Activated CD8-positive, alpha-beta T cell treated with anti-CD3 and anti-CD28 coated beads for 36 hours (primary cell): Measurements from ENCODE around the gene C1QTNF6. TPM values are rescaled to one million over a fixed set of nuclear protein-coding genes. Genes with fewer than 3 reads are reported as not detected.

Source experiments
- ATAC-seq: fragments of 200-7000 bp; cut with Tn5 transposase; one replicate; pipeline ENCODE4 v1.10.0; 2021; ENCODE audit warnings: mild to moderate bottlenecking, moderate library complexity
- CTCF ChIA-PET: fragments of 350-600 bp; sonication (Branson Sonifier 250); formaldehyde crosslinking; loops from one replicate; lab custom pipeline; 2021; ENCODE audit warnings: antibody characterized with exemption; lab: Charles Lee
- POLR2A ChIA-PET: fragments of 350-600 bp; sonication (Branson Sonifier 250); formaldehyde crosslinking; loops from one replicate; lab custom pipeline; 2021; ENCODE audit warnings: antibody characterized with exemption; lab: Charles Lee
- DNase-seq: peaks from one replicate; pipeline ENCODE4 v3.0.0-alpha.2; 2020
- H3K27ac Mint-ChIP-seq: one replicate; pipeline ENCODE4 v1.8.0; 2021; ENCODE audit warnings: mild to moderate bottlenecking, mixed read lengths
- H3K27me3 Mint-ChIP-seq: one replicate; pipeline ENCODE4 v1.8.0; 2021; ENCODE audit warnings: mixed read lengths
- H3K36me3 Mint-ChIP-seq: one replicate; pipeline ENCODE4 v1.8.0; 2021; ENCODE audit warnings: low read depth, mixed read lengths
- H3K4me1 Mint-ChIP-seq: one replicate; pipeline ENCODE4 v1.8.0; 2021; ENCODE audit warnings: low read depth, mixed read lengths
- H3K4me3 Mint-ChIP-seq: one replicate; pipeline ENCODE4 v1.8.0; 2021; ENCODE audit warnings: mild to moderate bottlenecking, moderate library complexity, mixed read lengths
- H3K9me3 Mint-ChIP-seq: one replicate; pipeline ENCODE4 v1.8.0; 2021; ENCODE audit warnings: mixed read lengths
- intact Hi-C: fragments of 100-400 bp; cut with micrococcal nuclease; formaldehyde crosslinking; loops from one replicate; pipeline ENCODE4 v1.10.0; 2022
- total RNA-seq, 2 experiments: library from RNA; stranded (reverse); gene quantifications; one replicate each; pipeline ENCODE4 v1.2.3, GENCODE V29; 2021
- TF ChIP-seq, protein P1 (sequence below): fragments of 200-600 bp; IDR thresholded peaks from one replicate; pipeline ENCODE4 v1.8.0; 2022; ENCODE audit warnings: antibody characterized with exemption, mild to moderate bottlenecking

C1QTNF6 gene
- total RNA-seq, 2 experiments from 2014 or later: 6.4 TPM

DNA sequence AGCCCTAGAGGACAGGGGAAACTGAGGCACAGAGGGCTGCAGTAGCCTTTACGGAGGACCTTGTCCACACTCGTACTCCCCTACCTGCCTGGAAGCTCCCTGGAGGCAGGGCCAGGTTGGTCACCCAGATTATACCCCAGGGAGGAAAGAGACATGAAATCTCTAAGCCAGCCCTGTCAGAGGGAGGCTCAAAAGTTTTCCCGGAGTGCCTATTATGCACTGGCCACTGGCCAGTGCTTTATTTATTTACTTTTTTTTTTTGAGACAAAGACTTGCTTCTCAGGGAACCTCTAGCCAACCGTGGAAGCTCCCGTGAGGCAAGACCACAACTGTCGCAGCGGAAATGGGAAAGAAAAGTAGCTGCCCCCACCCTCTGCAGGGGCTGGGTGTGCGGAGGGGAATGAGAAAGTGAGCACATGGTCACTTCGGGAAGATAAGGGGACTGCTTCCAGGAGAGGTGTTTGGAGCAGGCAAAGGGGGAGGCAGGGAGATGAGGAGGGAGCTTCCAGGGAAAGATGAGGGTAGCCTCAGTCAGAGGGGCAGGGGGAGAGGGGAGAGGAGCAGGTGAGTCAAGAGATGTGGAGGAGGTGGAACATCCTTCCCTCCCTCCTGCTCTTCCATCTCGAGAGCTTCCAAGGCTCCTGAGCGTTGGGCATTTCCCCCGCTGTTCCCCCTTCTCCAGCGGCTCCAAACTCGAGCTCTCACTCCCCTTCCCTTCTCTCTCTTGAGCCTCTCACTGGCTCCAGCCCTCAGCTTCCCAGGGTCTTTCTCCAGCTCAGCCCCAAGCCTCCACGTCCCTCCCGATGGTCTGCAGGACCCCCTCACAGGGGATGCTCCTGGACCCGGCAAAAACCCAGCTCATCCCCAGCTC lies 42.6 kb downstream of the C1QTNF6 start:
- Mint-ChIP-seq H3K9me3 (no peaks in the 10 kb centered on the region), H3K27ac (peak overlapping the region; percentile 93), H3K4me1 (peaks cover 69% of the 10 kb centered on the region), H3K36me3 (peaks cover 87% of the 10 kb centered on the region), H3K27me3 (no peaks in the 10 kb centered on the region), H3K4me3 (peak overlapping the region; percentile 87)
- CTCF ChIA-PET: interaction anchor here (0.9 to 2.4 kb wide), 9 partner anchors 11 to 115 kb away, joined by 3 to 8 read pairs (median 3); no protein-coding TSS in a partner anchor
- TF ChIP-seq, protein P1, sequence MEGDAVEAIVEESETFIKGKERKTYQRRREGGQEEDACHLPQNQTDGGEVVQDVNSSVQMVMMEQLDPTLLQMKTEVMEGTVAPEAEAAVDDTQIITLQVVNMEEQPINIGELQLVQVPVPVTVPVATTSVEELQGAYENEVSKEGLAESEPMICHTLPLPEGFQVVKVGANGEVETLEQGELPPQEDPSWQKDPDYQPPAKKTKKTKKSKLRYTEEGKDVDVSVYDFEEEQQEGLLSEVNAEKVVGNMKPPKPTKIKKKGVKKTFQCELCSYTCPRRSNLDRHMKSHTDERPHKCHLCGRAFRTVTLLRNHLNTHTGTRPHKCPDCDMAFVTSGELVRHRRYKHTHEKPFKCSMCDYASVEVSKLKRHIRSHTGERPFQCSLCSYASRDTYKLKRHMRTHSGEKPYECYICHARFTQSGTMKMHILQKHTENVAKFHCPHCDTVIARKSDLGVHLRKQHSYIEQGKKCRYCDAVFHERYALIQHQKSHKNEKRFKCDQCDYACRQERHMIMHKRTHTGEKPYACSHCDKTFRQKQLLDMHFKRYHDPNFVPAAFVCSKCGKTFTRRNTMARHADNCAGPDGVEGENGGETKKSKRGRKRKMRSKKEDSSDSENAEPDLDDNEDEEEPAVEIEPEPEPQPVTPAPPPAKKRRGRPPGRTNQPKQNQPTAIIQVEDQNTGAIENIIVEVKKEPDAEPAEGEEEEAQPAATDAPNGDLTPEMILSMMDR: no peak
- DNase-seq (no peak), ATAC-seq (no peak)
- POLR2A ChIA-PET: interaction anchor here (1.7 to 15.9 kb wide), 4 partner anchors 18 to 79 kb away, joined by 5 to 321 read pairs (median 64); no protein-coding TSS in a partner anchor
- intact Hi-C loops: loop anchor here (10.0 kb wide), 1 partner anchor 49 kb away; no protein-coding TSS in a partner anchor

DNA sequence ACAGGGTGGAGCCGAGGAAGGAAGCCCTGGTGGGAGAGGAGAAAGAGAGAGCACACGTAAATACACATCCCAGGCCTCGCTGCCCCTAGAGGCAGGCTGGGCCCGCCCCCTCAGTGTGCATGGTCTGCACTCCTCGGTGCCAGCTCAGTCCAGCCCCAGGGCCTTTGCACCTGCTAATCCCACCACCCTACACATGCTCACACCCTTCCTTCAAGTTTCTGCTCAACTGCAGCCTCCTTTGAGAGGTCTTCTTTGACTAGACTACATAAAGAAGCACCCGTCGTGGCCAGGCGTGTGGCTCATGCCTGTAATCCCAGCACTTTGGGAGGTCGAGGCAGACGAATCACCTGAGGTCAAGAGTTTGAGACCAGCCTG lies 43.9 kb downstream of the C1QTNF6 start:
- no peak overlapping the region for H3K4me3 Mint-ChIP-seq
- peak overlapping the region; percentile 34 for H3K27ac Mint-ChIP-seq
- CTCF ChIA-PET: interaction anchor here (0.9 to 2.4 kb wide), 3 partner anchors 19 to 55 kb away, joined by 3 to 8 read pairs (median 6); no protein-coding TSS in a partner anchor

DNA sequence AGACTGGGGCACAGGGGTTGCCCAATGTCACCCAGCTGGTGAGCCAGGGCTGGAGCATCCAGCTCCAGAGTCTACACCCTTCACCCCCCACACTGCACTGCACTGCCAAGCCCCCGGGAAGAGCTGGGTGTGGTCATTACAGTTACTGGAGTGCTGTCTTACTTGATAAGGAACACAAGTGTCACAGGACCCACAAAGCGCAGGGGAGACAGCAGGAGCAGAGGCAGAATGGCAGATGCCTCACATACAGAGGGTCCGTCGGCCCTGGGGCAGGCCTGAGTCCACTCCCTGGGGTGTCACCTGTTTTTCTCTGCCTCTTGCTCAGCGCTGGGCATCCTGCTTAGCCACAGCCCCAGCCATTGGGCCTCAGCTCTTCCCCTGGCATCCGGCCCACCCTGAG lies 46.1 kb downstream of the C1QTNF6 start:
- POLR2A ChIA-PET: interaction anchor here (15.9 kb wide), 1 partner anchor 15 kb away, joined by 321 read pairs; no protein-coding TSS in a partner anchor
- no peak overlapping the region for H3K27ac Mint-ChIP-seq
- intact Hi-C loops: loop anchor here (10.0 kb wide), 1 partner anchor 53 kb away; no protein-coding TSS in a partner anchor
- TF ChIP-seq, protein P1: no peak
- DNase-seq (no peak), ATAC-seq (no peak)
- H3K4me1 Mint-ChIP-seq: peaks cover 84% of the 10 kb centered on the region
- H3K9me3 Mint-ChIP-seq: no peaks in the 10 kb centered on the region
- peaks cover 88% of the 10 kb centered on the region for H3K36me3 Mint-ChIP-seq
- no peaks in the 10 kb centered on the region for H3K27me3 Mint-ChIP-seq
- H3K4me3 Mint-ChIP-seq: no peak overlapping the region
- CTCF ChIA-PET: interaction anchor here (1.5 to 3.3 kb wide), 2 partner anchors 14 to 16 kb away, joined by 3 to 15 read pairs; no protein-coding TSS in a partner anchor

More for the DNA sequence above, 43.9 kb downstream of the C1QTNF6 start:
- Mint-ChIP-seq H3K9me3 (no peaks in the 10 kb centered on the region), H3K27me3 (no peaks in the 10 kb centered on the region), H3K4me1 (peaks cover 74% of the 10 kb centered on the region), H3K36me3 (peaks cover 88% of the 10 kb centered on the region)
- intact Hi-C loops: loop anchor here (10.0 kb wide), 1 partner anchor 51 kb away; no protein-coding TSS in a partner anchor
- DNase-seq (no peak), ATAC-seq (no peak)
- TF ChIP-seq, protein P1: no peak
- POLR2A ChIA-PET: interaction anchor here (0.7 to 15.9 kb wide), 4 partner anchors 17 to 77 kb away, joined by 3 to 321 read pairs (median 4); no protein-coding TSS in a partner anchor

DNA sequence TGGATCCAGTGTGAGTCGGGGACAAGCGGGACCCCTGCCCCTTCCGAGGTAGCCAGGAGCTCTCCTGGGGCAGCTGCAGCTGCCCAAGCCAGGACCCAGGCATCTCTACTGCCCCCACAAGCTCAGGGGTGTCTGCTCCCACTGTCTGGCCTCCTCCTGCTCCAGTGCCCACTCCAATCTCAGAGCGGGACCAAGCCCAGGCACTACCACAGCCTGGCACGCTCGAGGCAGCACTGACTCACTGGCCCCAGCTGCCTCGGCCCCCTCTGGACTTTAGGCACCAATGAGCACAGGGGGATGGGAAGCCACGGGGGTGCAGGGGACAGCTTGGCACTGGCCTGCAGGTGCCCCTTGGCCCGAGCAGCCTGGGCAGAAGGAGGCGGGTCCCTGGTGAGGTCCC lies 46.6 kb downstream of the C1QTNF6 start:
- Mint-ChIP-seq H3K4me1 (peaks cover 84% of the 10 kb centered on the region), H3K27me3 (no peaks in the 10 kb centered on the region), H3K27ac (no peak overlapping the region), H3K36me3 (peaks cover 88% of the 10 kb centered on the region), H3K9me3 (no peaks in the 10 kb centered on the region), H3K4me3 (no peak overlapping the region)
- TF ChIP-seq, protein P1: no peak
- ChIA-PET POLR2A (interaction anchor here (0.6 to 15.9 kb wide), 3 partner anchors 7 to 362 kb away, joined by 4 to 321 read pairs (median 38); partner anchors contain the start of gene IL2RB), CTCF (interaction anchor here (3.3 kb wide), 1 partner anchor 16 kb away, joined by 15 read pairs; no protein-coding TSS in a partner anchor)
- DNase-seq (no peak), ATAC-seq (no peak)
- intact Hi-C loops: loop anchor here (10.0 kb wide), 1 partner anchor 53 kb away; no protein-coding TSS in a partner anchor
